ENCODE data around the gene ACD. TPM values are rescaled to one million over a fixed set of nuclear protein-coding genes. Genes with fewer than 3 reads are reported as not detected.
A peak's percentile ranks its signal among the peaks of the same experiment; 100 is the strongest.

ACD gene
- total and polyA plus RNA-seq, 8 donors: 12.9 to 27.5 (median 23.2) TPM

GRCh38 chr16:67673712-67674580 lies 13.9 kb upstream of the ACD start:
- ATAC-seq (peak; percentile 49), DNase-seq (peak in 3 of 4 donors; percentile 61 to 85 (median 84))
- Histone ChIP-seq H3K9me3 (no peaks in the 10 kb centered on the region), H3K4me1 (peaks cover 27 to 56% of the 10 kb centered on the region in 2 donors), H3K27ac (peak overlapping the region; percentile 77 to 86), H3K27me3 (no peaks in the 10 kb centered on the region), H3K36me3 (peaks cover 0 to 17% of the 10 kb centered on the region in 2 donors), H3K4me3 (no peak overlapping the region)
- intact Hi-C loops (cut with DNase I): loop anchor here in 1 of 2 donors (10.0 kb wide), 2 partner anchors 151 to 251 kb away; no protein-coding TSS in a partner anchor
- TF ChIP-seq, protein P1, sequence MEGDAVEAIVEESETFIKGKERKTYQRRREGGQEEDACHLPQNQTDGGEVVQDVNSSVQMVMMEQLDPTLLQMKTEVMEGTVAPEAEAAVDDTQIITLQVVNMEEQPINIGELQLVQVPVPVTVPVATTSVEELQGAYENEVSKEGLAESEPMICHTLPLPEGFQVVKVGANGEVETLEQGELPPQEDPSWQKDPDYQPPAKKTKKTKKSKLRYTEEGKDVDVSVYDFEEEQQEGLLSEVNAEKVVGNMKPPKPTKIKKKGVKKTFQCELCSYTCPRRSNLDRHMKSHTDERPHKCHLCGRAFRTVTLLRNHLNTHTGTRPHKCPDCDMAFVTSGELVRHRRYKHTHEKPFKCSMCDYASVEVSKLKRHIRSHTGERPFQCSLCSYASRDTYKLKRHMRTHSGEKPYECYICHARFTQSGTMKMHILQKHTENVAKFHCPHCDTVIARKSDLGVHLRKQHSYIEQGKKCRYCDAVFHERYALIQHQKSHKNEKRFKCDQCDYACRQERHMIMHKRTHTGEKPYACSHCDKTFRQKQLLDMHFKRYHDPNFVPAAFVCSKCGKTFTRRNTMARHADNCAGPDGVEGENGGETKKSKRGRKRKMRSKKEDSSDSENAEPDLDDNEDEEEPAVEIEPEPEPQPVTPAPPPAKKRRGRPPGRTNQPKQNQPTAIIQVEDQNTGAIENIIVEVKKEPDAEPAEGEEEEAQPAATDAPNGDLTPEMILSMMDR (IDR thresholded peaks at IDR 0.05): no peak

- no peaks in the 10 kb centered on the region for H3K27me3 ChIP-seq
- intact Hi-C loops (cut with DNase I): loop anchor here in 1 of 2 donors (10.0 kb wide), 2 partner anchors 152 to 252 kb away; no protein-coding TSS in a partner anchor
- H3K27ac ChIP-seq: peak overlapping the region; percentile 77 to 86
- peak; percentile 74 for ATAC-seq
- peaks cover 0 to 17% of the 10 kb centered on the region in 2 donors for H3K36me3 ChIP-seq
- TF ChIP-seq, protein P1 (IDR thresholded peaks at IDR 0.05): peak; percentile 75 to 85
- no peaks in the 10 kb centered on the region for H3K9me3 ChIP-seq
- H3K4me1 ChIP-seq: peaks cover 28 to 62% of the 10 kb centered on the region in 2 donors
- H3K4me3 ChIP-seq: no peak overlapping the region
- DNase-seq: peak in 3 of 4 donors; percentile 65 to 81 (median 75)
Observed at GRCh38 chr16:67672739-67673662, 12.9 kb upstream of the ACD start.

DNA sequence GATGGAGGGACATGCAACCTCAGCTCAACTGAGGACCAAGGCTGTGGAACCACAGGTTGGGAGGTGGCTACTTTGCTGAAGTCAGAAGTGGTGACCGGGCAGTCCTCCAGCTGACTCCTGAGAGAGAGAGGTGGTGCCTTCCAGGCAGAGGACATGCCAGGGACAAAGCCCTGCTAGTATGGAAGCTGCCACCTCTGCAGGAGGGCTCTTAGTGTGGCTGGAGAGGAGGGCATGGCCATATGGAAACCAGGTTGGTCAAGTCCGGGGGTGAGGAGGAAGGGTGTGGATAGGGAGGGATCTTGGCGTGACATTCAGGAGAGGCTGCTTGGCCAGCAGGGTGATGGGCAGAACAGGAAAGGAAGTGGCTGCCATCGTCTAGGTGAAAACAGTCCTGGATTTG lies 12.2 kb upstream of the ACD start:
- Histone ChIP-seq H3K27ac (peak overlapping the region in 1 of 2 donors; percentile 77), H3K36me3 (peaks cover 0 to 11% of the 10 kb centered on the region in 2 donors), H3K9me3 (no peaks in the 10 kb centered on the region), H3K27me3 (no peaks in the 10 kb centered on the region), H3K4me1 (peaks cover 35 to 65% of the 10 kb centered on the region in 2 donors), H3K4me3 (no peak overlapping the region)
- TF ChIP-seq, protein P1 (IDR thresholded peaks at IDR 0.05): no peak
- ATAC-seq (peak; percentile 62), DNase-seq (peak in 2 of 4 donors; percentile 73 to 83)
- intact Hi-C loops (cut with DNase I): loop anchor here in 1 of 2 donors (10.0 kb wide), 2 partner anchors 152 to 252 kb away; no protein-coding TSS in a partner anchor

GRCh38 chr16:67669499-67670101 lies 9.5 kb upstream of the ACD start:
- TF ChIP-seq, protein P1 (IDR thresholded peaks at IDR 0.05): no peak
- DNase-seq (peak in 1 of 4 donors; percentile 35), ATAC-seq (no peak)
- H3K36me3 ChIP-seq: no peaks in the 10 kb centered on the region
- peak overlapping the region in 1 of 2 donors; percentile 91 for H3K27ac ChIP-seq
- no peaks in the 10 kb centered on the region for H3K9me3 ChIP-seq
- H3K4me1 ChIP-seq: peaks cover 39 to 67% of the 10 kb centered on the region in 2 donors
- no peaks in the 10 kb centered on the region for H3K27me3 ChIP-seq
- intact Hi-C loops (cut with DNase I): loop anchor here in 1 of 2 donors (5.0 to 10.0 kb wide), 3 partner anchors 107 to 255 kb away; partner anchors contain the start of gene CTCF
- H3K4me3 ChIP-seq: no peak overlapping the region

Measured in left lung (tissue), 10 donors.